SK-N-SH (cell line): ENCODE data around the gene EFCAB13. TPM values are rescaled to one million over a fixed set of nuclear protein-coding genes. Genes with fewer than 3 reads are reported as not detected.

ENCODE experiments used
- CTCF ChIA-PET: fragments of 300-600, 350-600 bp; formaldehyde crosslinking; extraction: SDS; loops from one replicate; lab custom pipeline; 2021; lab: Yijun Ruan, JAX
- POLR2A ChIA-PET: fragments of 350-600 bp; sonication (Branson Sonifier 250); formaldehyde crosslinking; extraction: SDS; loops from one replicate; lab custom pipeline; 2020; ENCODE audit warnings: antibody characterized with exemption, inconsistent platforms; lab: Yijun Ruan, JAX
- DNase-seq: peaks from one replicate; pipeline ENCODE4 v3.0.0; 2012
- H2AFZ ChIP-seq: fragments of 200-600 bp; sonication (generic); 2 replicates; pipeline ENCODE4 v1.8.1; 2016; ENCODE audit warnings: antibody characterized with exemption, mild to moderate bottlenecking, low read depth
- H3F3A ChIP-seq: fragments of 200-600 bp; sonication (generic); replicated peaks from 2 replicates; pipeline ENCODE3; 2016; ENCODE audit warnings: antibody characterized with exemption, mild to moderate bottlenecking; ENCODE audit not compliant: insufficient read depth
- H3K27ac ChIP-seq, 2 experiments: fragments of 200-500 bp in 1 of 2; fragments of 200-600 bp in 1 of 2; sonication (Bioruptor generic) in 1 of 2; sonication (generic), shearing (Covaris generic) in 1 of 2; 2 replicates each; pipeline versions ENCODE4 v1.5.1 to v1.6.1; 2014 to 2016; ENCODE audit warnings: low read depth in 2 of 2, inconsistent platforms in 1 of 2, low read length in 1 of 2, mild to moderate bottlenecking in 1 of 2, mixed read lengths in 1 of 2
- H3K27me3 ChIP-seq: fragments of 200-600 bp; sonication (generic), shearing (Covaris generic); 2 replicates; pipeline ENCODE4 v1.6.1; 2016; ENCODE audit warnings: mixed run types; ENCODE audit not compliant: insufficient read depth
- H3K36me3 ChIP-seq, 2 experiments: fragments of 200-500 bp in 1 of 2; fragments of 200-600 bp in 1 of 2; sonication (Bioruptor generic) in 1 of 2; sonication (generic) in 1 of 2; replicated peaks in 1 of 2; 2 replicates each; pipeline versions ENCODE3 to v1.5.1; 2014 to 2016; ENCODE audit warnings: low read length in 1 of 2, mild to moderate bottlenecking in 1 of 2; ENCODE audit not compliant: insufficient read depth in 2 of 2, control insufficient read depth in 1 of 2
- H3K4me1 ChIP-seq, 2 experiments: fragments of 200-500 bp in 1 of 2; fragments of 200-600 bp in 1 of 2; sonication (Bioruptor generic) in 1 of 2; sonication (generic), shearing (Covaris generic) in 1 of 2; 2 replicates each; pipeline versions ENCODE4 v1.5.1 to v1.6.1; 2014 to 2016; ENCODE audit warnings: low read depth in 1 of 2, low read length in 1 of 2, mixed run types in 1 of 2; ENCODE audit not compliant: insufficient read depth in 2 of 2, control insufficient read depth in 1 of 2
- H3K4me2 ChIP-seq: fragments of 200-600 bp; sonication (generic), shearing (Covaris generic); 2 replicates; pipeline ENCODE4 v1.6.1; 2017; ENCODE audit warnings: mixed run types
- H3K4me3 ChIP-seq, 2 experiments: fragments of 200-500 bp in 1 of 2; fragments of 200-600 bp in 1 of 2; sonication (Bioruptor generic) in 1 of 2; sonication (generic), shearing (Covaris generic) in 1 of 2; 2 replicates each; pipeline versions ENCODE4 v1.5.1 to v1.8.1; 2014 to 2016; ENCODE audit warnings: low read depth in 2 of 2, inconsistent platforms in 1 of 2, low read length in 1 of 2, mild to moderate bottlenecking in 1 of 2, mixed read lengths in 1 of 2, moderate library complexity in 1 of 2
- H3K79me2 ChIP-seq: fragments of 200-600 bp; sonication (generic); 2 replicates; pipeline ENCODE4 v1.8.1; 2017; ENCODE audit warnings: mild to moderate bottlenecking; ENCODE audit not compliant: insufficient read depth
- H3K9ac ChIP-seq: fragments of 200-600 bp; sonication (generic); 2 replicates; pipeline ENCODE4 v1.6.1; 2017; ENCODE audit warnings: mixed run types
- H3K9me2 ChIP-seq: fragments of 200-600 bp; sonication (generic); 2 replicates; pipeline ENCODE4 v1.6.1; 2017; ENCODE audit warnings: mixed run types
- H3K9me3 ChIP-seq: fragments of 200-600 bp; sonication (generic); 2 replicates; pipeline ENCODE4 v1.6.1; 2017; ENCODE audit warnings: mixed run types, mild to moderate bottlenecking, moderate library complexity
- H4K20me1 ChIP-seq: fragments of 200-600 bp; sonication (generic); 2 replicates; pipeline ENCODE4 v1.6.1; 2017; ENCODE audit warnings: mild to moderate bottlenecking, mixed run types; ENCODE audit not compliant: insufficient read depth
- ELF1 ChIP-seq: IDR thresholded peaks from 2 replicates; pipeline ENCODE4 v1.4.0; 2012
- EP300 ChIP-seq, 2 experiments: IDR thresholded peaks; 2 replicates each; pipeline versions ENCODE4 v1.4.0 to v1.6.1; 2012; ENCODE audit warnings: borderline replicate concordance in 1 of 2, low read depth in 1 of 2, low read length in 1 of 2
- EZH2phosphoT487 ChIP-seq: fragments of 200-600 bp; sonication (generic); IDR thresholded peaks from 2 replicates; pipeline ENCODE4 v1.6.1; 2017; ENCODE audit warnings: low read depth, mixed run types, mild to moderate bottlenecking, antibody characterized with exemption, moderate library complexity, borderline replicate concordance
- FOSL2 ChIP-seq: IDR thresholded peaks from 2 replicates; pipeline ENCODE4 v1.4.0; 2012; ENCODE audit warnings: low read depth, mild to moderate bottlenecking, moderate library complexity, borderline replicate concordance
- FOXJ3 ChIP-seq: sonication (generic); formaldehyde crosslinking; IDR thresholded peaks from 2 replicates; pipeline ENCODE4 v1.5.1; 2020; ENCODE audit warnings: mild to moderate bottlenecking, missing genetic modification reagents
- FOXM1 ChIP-seq: IDR thresholded peaks from 2 replicates; pipeline ENCODE4 v1.4.0; 2012; ENCODE audit warnings: low read depth, mild to moderate bottlenecking
- GATA2 ChIP-seq: sonication (generic); formaldehyde crosslinking; IDR thresholded peaks from 2 replicates; pipeline ENCODE4 v1.5.0; 2020; ENCODE audit warnings: mild to moderate bottlenecking, missing genetic modification reagents
- IRF3 ChIP-seq: fragments of 150-350 bp; IDR thresholded peaks from 2 replicates; pipeline ENCODE4 v1.6.1; 2016; ENCODE audit warnings: mild to moderate bottlenecking, low read depth, low read length
- JUND ChIP-seq: IDR thresholded peaks from 2 replicates; pipeline ENCODE4 v1.4.0; 2012
- MEF2A ChIP-seq: IDR thresholded peaks from 2 replicates; pipeline ENCODE4 v1.4.0; 2012; ENCODE audit warnings: low read depth, borderline replicate concordance
- MXI1 ChIP-seq: IDR thresholded peaks from 2 replicates; pipeline ENCODE4 v1.6.1; 2012; ENCODE audit warnings: mild to moderate bottlenecking, low read depth, low read length, improper control_type of control experiment
- NFIC ChIP-seq: IDR thresholded peaks from 2 replicates; pipeline ENCODE4 v1.4.0; 2012; ENCODE audit warnings: borderline replicate concordance
- PBX3 ChIP-seq: IDR thresholded peaks from 2 replicates; pipeline ENCODE4; 2012
- POLR2AphosphoS5 ChIP-seq: IDR thresholded peaks from 2 replicates; pipeline ENCODE4 v1.6.1; 2012; ENCODE audit warnings: low read depth, low read length
- RAD21 ChIP-seq: IDR thresholded peaks from 2 replicates; pipeline ENCODE4 v1.6.1; 2012; ENCODE audit warnings: mild to moderate bottlenecking, low read length
- RCOR1 ChIP-seq: fragments of 150-350 bp; IDR thresholded peaks from 2 replicates; pipeline ENCODE4 v1.6.1; 2017; ENCODE audit warnings: antibody characterized with exemption, low read length
- RFX5 ChIP-seq: IDR thresholded peaks from 2 replicates; pipeline ENCODE4 v1.6.1; 2012; ENCODE audit warnings: mild to moderate bottlenecking, improper control_type of control experiment, low read length
- SIN3A ChIP-seq: IDR thresholded peaks from 2 replicates; pipeline ENCODE4 v1.6.1; 2012; ENCODE audit warnings: low read depth, mild to moderate bottlenecking, low read length, moderate library complexity, borderline replicate concordance
- SMC3 ChIP-seq: IDR thresholded peaks from 2 replicates; pipeline ENCODE4 v1.6.1; 2012; ENCODE audit warnings: low read depth, low read length, improper control_type of control experiment
- TAF1 ChIP-seq: IDR thresholded peaks from 2 replicates; pipeline ENCODE4 v1.6.1; 2012; ENCODE audit warnings: low read depth, mild to moderate bottlenecking, low read length, moderate library complexity, borderline replicate concordance
- TEAD4 ChIP-seq: IDR thresholded peaks from 2 replicates; pipeline ENCODE4 v1.4.0; 2012; ENCODE audit warnings: mild to moderate bottlenecking, borderline replicate concordance; ENCODE audit not compliant: insufficient read depth
- YY1 ChIP-seq: IDR thresholded peaks from 2 replicates; pipeline ENCODE4 v1.4.0; 2012; ENCODE audit warnings: low read depth, mild to moderate bottlenecking
- WGBS: methylation state at CpG from one replicate; pipeline ENCODE4 v1.1.6; 2017; ENCODE audit warnings: low lambda C conversion rate; 5-methylcytosine and 5-hydroxymethylcytosine counted together
- polyA plus RNA-seq, 3 experiments: library from polyadenylated mRNA; depleted of rRNA; stranded (reverse); fragments of >200 nt; gene quantifications; 2 replicates each; pipeline ENCODE4 v1.2.3, GENCODE V29; 2012
- TF ChIP-seq, protein P1 (sequence below): fragments of 150-350 bp; IDR thresholded peaks from 2 replicates; pipeline ENCODE4 v1.6.1; 2017; ENCODE audit warnings: antibody characterized with exemption, low read length, low read depth, borderline replicate concordance
- TF ChIP-seq, protein P2 (sequence below): fragments of 200-600 bp; sonication (generic); IDR thresholded peaks from 2 replicates; pipeline ENCODE4 v1.6.1; 2017; ENCODE audit warnings: antibody characterized with exemption, mild to moderate bottlenecking, moderate library complexity

Gene EFCAB13
- polyA plus RNA-seq, 1 of the 3 experiments (the other 2 are of a cell fraction): 0.16 TPM

- H3K36me3 ChIP-seq: peaks cover 0 to 12% of the 10 kb centered on the region in 2 experiments
- DNase-seq: no peak
- TF ChIP-seq EP300 (IDR thresholded peaks at IDR 0.05; ENCODE audit: borderline replicate concordance in 1 of 2, low read depth in 1 of 2, low read length in 1 of 2): no peak
- TF ChIP-seq RFX5: no peak
- TF ChIP-seq YY1: no peak
- no peak for TF ChIP-seq RAD21
- no peak for TF ChIP-seq MEF2A
- TF ChIP-seq NFIC: no peak
- TF ChIP-seq TEAD4: no peak
- TF ChIP-seq EZH2phosphoT487: no peak
- TF ChIP-seq SIN3A: no peak
- TF ChIP-seq FOSL2: no peak
- TF ChIP-seq SMC3: no peak
- no peak for TF ChIP-seq POLR2AphosphoS5
- TF ChIP-seq ELF1: no peak
- TF ChIP-seq MXI1: no peak
- no peak for TF ChIP-seq FOXJ3 (CRISPR knock-in tag)
- WGBS: 83% methylated on average over 1 of the region's 1 CpG
- H3K27me3 ChIP-seq: no peaks in the 10 kb centered on the region
- peaks cover 5% of the 10 kb centered on the region; the same call in 1 of the 2 replicates for H3K9me3 ChIP-seq
- peaks cover 8% of the 10 kb centered on the region for H3F3A ChIP-seq
- H3K9me2 ChIP-seq: no peaks in the 10 kb centered on the region
- ChIA-PET CTCF (interaction anchor here (0.7 to 4.8 kb wide), 9 partner anchors 11 to 1518 kb away, joined by 3 to 39 read pairs (median 3); no protein-coding TSS in a partner anchor), POLR2A (interaction anchor here (1.4 kb wide), 1 partner anchor 11 kb away, joined by 5 read pairs; no protein-coding TSS in a partner anchor)
- H3K79me2 ChIP-seq: no peaks in the 10 kb centered on the region
- H3K4me3 ChIP-seq: no peak overlapping the region
- H4K20me1 ChIP-seq: no peaks in the 10 kb centered on the region
- peaks cover 2 to 5% of the 10 kb centered on the region in 2 experiments; a peak in 2 of 4 replicates for H3K4me1 ChIP-seq
- no peak overlapping the region for H2AFZ ChIP-seq
- no peak overlapping the region for H3K9ac ChIP-seq
- no peak overlapping the region for H3K4me2 ChIP-seq
- H3K27ac ChIP-seq: no peak overlapping the region
Observed at GRCh38 chr17:47300718-47301117, 23.0 kb upstream of the EFCAB13 start.

DNA sequence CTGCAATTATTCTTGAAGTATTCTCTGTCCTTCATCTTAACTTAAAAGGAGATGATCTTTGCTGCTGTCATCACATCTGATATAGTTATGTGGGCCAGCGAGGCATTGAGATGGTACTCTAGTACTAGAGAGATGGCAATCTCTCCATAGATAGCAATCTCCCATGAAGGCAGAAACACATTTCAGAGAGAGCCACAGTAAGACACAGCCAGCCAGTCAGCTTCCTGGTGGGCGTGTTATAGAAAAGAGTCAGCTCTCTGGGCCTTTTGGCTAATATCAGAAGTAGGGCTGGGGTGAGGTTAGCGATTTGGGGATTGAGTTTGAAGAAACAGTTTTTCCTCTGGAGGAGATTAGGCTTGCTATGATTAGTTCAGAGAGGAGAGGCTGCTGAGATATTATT, 22.6 kb upstream of the EFCAB13 start:
- CTCF ChIA-PET: interaction anchor here (0.9 to 4.8 kb wide), 5 partner anchors 12 to 646 kb away, joined by 3 to 39 read pairs (median 3); no protein-coding TSS in a partner anchor
- H3K9me3 ChIP-seq: peaks cover 5% of the 10 kb centered on the region; the same call in 1 of the 2 replicates
- peaks cover 0 to 12% of the 10 kb centered on the region in 2 experiments for H3K36me3 ChIP-seq
- peaks cover 2 to 9% of the 10 kb centered on the region in 2 experiments; a peak in 2 of 4 replicates for H3K4me1 ChIP-seq
- no peak overlapping the region for H3K9ac ChIP-seq
- no peak overlapping the region for H2AFZ ChIP-seq
- H3K9me2 ChIP-seq: no peaks in the 10 kb centered on the region
- no peaks in the 10 kb centered on the region for H3K79me2 ChIP-seq
- WGBS: 59% methylated on average over 3 of the region's 3 CpGs
- H4K20me1 ChIP-seq: no peaks in the 10 kb centered on the region
- H3K4me3 ChIP-seq: no peak overlapping the region
- H3K27ac ChIP-seq: no peak overlapping the region
- no peak overlapping the region for H3K4me2 ChIP-seq
- DNase-seq: no peak
- POLR2A ChIA-PET: interaction anchor here (1.4 kb wide), 1 partner anchor 11 kb away, joined by 5 read pairs; no protein-coding TSS in a partner anchor
- H3F3A ChIP-seq: peaks cover 12% of the 10 kb centered on the region
- no peaks in the 10 kb centered on the region for H3K27me3 ChIP-seq
- TF ChIP-seq NFIC (no peak), JUND (no peak), PBX3 (no peak), FOSL2 (no peak), FOXJ3 (CRISPR knock-in tag) (no peak), FOXM1 (no peak), IRF3 (no peak), EP300 (IDR thresholded peaks at IDR 0.05; ENCODE audit: borderline replicate concordance in 1 of 2, low read depth in 1 of 2, low read length in 1 of 2) (no peak), TAF1 (no peak), GATA2 (no peak), RFX5 (no peak), POLR2AphosphoS5 (no peak), ELF1 (no peak), RAD21 (no peak), RCOR1 (no peak)
- TF ChIP-seq, protein P1, sequence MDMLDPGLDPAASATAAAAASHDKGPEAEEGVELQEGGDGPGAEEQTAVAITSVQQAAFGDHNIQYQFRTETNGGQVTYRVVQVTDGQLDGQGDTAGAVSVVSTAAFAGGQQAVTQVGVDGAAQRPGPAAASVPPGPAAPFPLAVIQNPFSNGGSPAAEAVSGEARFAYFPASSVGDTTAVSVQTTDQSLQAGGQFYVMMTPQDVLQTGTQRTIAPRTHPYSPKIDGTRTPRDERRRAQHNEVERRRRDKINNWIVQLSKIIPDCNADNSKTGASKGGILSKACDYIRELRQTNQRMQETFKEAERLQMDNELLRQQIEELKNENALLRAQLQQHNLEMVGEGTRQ: no peak
- TF ChIP-seq, protein P2, sequence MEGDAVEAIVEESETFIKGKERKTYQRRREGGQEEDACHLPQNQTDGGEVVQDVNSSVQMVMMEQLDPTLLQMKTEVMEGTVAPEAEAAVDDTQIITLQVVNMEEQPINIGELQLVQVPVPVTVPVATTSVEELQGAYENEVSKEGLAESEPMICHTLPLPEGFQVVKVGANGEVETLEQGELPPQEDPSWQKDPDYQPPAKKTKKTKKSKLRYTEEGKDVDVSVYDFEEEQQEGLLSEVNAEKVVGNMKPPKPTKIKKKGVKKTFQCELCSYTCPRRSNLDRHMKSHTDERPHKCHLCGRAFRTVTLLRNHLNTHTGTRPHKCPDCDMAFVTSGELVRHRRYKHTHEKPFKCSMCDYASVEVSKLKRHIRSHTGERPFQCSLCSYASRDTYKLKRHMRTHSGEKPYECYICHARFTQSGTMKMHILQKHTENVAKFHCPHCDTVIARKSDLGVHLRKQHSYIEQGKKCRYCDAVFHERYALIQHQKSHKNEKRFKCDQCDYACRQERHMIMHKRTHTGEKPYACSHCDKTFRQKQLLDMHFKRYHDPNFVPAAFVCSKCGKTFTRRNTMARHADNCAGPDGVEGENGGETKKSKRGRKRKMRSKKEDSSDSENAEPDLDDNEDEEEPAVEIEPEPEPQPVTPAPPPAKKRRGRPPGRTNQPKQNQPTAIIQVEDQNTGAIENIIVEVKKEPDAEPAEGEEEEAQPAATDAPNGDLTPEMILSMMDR: no peak
